ENCODE results near the gene CPEB4. TPM values are rescaled to one million over a fixed set of nuclear protein-coding genes. Genes with fewer than 3 reads are reported as not detected.

CPEB4 gene
- total and polyA plus RNA-seq, 9 of the 15 experiments (the other 6 are each of a cell fraction or from before 2014, with no cell fraction given), result 7.4 to 21.3 (median 12.4) TPM

DNA sequence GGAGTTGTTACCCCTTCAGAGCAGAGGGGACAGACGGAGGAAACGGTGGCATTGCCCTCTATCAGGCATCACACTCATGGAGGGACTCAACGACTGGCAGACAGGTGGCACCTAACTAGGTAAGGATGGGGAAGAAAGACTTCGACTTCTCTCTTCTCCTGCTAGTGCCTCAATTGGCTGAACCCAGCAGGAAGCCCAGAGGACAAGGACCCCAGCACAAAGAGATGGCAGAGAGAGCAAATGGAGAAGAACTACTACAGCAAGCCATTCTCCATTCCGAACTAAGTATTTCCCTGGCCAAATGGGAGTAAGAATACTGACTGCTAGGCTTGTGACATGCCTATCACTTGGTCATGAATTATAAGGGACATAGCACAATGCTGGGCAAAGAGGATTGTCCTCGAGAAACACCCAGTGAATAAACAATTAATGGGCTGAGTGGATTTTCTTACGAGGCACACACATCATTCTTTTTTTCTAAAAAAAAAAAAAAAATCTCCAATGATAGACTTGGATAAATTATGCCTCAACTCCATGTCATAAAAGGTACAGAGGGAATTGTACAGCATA, 35.3 kb upstream of the CPEB4 start:
- peak overlapping the region; percentile 64 for H3K4me2 ChIP-seq (ENCODE audit: insufficient read depth, low read length)
- H3K4me3 ChIP-seq, result no peak overlapping the region
- H3K79me2 ChIP-seq (ENCODE audit: control insufficient read depth, insufficient read depth, low read length), result no peaks in the 10 kb centered on the region
- H3K9ac ChIP-seq (ENCODE audit: insufficient read depth in 1 of 2, low read depth in 2 of 2, low read length in 2 of 2), result peak overlapping the region; percentile 66 to 67; a peak in 3 of 4 replicates
- BruUV-seq (replicated peaks), result TSS peak; percentile 85
- FAIRE-seq (peak; percentile 42), DNase-seq (ENCODE audit: extremely low read depth in 1 of 4, low spot score in 3 of 4) (no peak), ATAC-seq (no peak)
- TF ChIP-seq DDX20 (tag; IDR thresholded peaks at IDR 0.05; ENCODE audit: low read depth) (0 out of 2 replicates have a peak, but pooled peaks have one; percentile 15), PTRF (tag; IDR thresholded peaks at IDR 0.05) (peak; percentile 62; the same call in 1 of the 2 replicates), HDAC1 (IDR thresholded peaks at IDR 0.05) (0 out of 4 replicates have a peak, but pooled peaks of 1 of the 2 experiments have one; percentile 13), MEIS2 (IDR thresholded peaks at IDR 0.05; ENCODE audit: partially characterized antibody) (no peak), MAFF (IDR thresholded peaks at IDR 0.05; ENCODE audit: low read length) (no peak), ZNF197 (CRISPR knock-in tag; IDR thresholded peaks at IDR 0.05; ENCODE audit: low read depth) (peak; percentile 72), GTF2E2 (tag; IDR thresholded peaks at IDR 0.05) (peak; percentile 63; the same call in 1 of the 2 replicates), KLF16 (IDR thresholded peaks at IDR 0.05) (no peak), ZNF830 (CRISPR knock-in tag; IDR thresholded peaks at IDR 0.05) (no peak), MCM7 (IDR thresholded peaks at IDR 0.05) (no peak), ZBED1 (IDR thresholded peaks at IDR 0.05) (no peak), ZNF583 (CRISPR knock-in tag; IDR thresholded peaks at IDR 0.05) (no peak), PHB2 (IDR thresholded peaks at IDR 0.05; ENCODE audit: low read depth) (no peak)
- TF ChIP-seq, protein P1, sequence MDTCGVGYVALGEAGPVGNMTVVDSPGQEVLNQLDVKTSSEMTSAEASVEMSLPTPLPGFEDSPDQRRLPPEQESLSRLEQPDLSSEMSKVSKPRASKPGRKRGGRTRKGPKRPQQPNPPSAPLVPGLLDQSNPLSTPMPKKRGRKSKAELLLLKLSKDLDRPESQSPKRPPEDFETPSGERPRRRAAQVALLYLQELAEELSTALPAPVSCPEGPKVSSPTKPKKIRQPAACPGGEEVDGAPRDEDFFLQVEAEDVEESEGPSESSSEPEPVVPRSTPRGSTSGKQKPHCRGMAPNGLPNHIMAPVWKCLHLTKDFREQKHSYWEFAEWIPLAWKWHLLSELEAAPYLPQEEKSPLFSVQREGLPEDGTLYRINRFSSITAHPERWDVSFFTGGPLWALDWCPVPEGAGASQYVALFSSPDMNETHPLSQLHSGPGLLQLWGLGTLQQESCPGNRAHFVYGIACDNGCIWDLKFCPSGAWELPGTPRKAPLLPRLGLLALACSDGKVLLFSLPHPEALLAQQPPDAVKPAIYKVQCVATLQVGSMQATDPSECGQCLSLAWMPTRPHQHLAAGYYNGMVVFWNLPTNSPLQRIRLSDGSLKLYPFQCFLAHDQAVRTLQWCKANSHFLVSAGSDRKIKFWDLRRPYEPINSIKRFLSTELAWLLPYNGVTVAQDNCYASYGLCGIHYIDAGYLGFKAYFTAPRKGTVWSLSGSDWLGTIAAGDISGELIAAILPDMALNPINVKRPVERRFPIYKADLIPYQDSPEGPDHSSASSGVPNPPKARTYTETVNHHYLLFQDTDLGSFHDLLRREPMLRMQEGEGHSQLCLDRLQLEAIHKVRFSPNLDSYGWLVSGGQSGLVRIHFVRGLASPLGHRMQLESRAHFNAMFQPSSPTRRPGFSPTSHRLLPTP (IDR thresholded peaks at IDR 0.05; ENCODE audit: borderline replicate concordance, extremely low read depth, insufficient read length), result no peak
- intact Hi-C loops (cut with micrococcal nuclease) (no loop called here), in situ Hi-C loops (cut with MboI) (no loop called here)
- H3K9me3 ChIP-seq (replicated peaks; ENCODE audit: control insufficient read depth, insufficient read depth, low read depth, low read length), result no peaks in the 10 kb centered on the region
- no peaks in the 10 kb centered on the region for H4K20me1 ChIP-seq (replicated peaks; ENCODE audit: control insufficient read depth, insufficient read depth, low read length)
- no peaks in the 10 kb centered on the region for H3K9me1 ChIP-seq (ENCODE audit: control insufficient read depth, insufficient read depth, low read length)
- H3K27me3 ChIP-seq (ENCODE audit: control insufficient read depth in 2 of 2, insufficient read depth in 2 of 2, low read length in 2 of 2), result no peaks in the 10 kb centered on the region; a peak in 1 of 5 replicates
- ChIA-PET CTCF (ENCODE audit: low intra/inter-chr PET ratio) (no interaction called here), POLR2A (interaction anchor here (0.7 to 1.5 kb wide), 10 partner anchors 9 to 165 kb away, joined by 3 to 9 read pairs (median 4); partner anchors contain the start of gene CPEB4)
- H2AFZ ChIP-seq (ENCODE audit: low read depth, low read length), result peak overlapping the region; percentile 77
- H3K36me3 ChIP-seq (ENCODE audit: control insufficient read depth, insufficient read depth, low read length), result no peaks in the 10 kb centered on the region
- H3K27ac ChIP-seq (ENCODE audit: extremely low read depth, low read depth, low read length), result peak overlapping the region; percentile 91
- WGBS (ENCODE audit: insufficient coverage, low coverage, missing lambda C conversion rate), result 24% methylated on average over 7 of the region's 7 CpGs
- H3K4me1 ChIP-seq (replicated peaks in 1 of 2; ENCODE audit: control insufficient read depth in 2 of 2, insufficient read depth in 2 of 2, low read length in 2 of 2), result peaks cover 62 to 85% of the 10 kb centered on the region in 2 experiments
